ENCODE data around the gene C1orf52. TPM values are rescaled to one million over a fixed set of nuclear protein-coding genes. Genes with fewer than 3 reads are reported as not detected.
A peak's percentile ranks its signal among the peaks of the same experiment; 100 is the strongest.

The C1orf52 gene
- total and polyA plus RNA-seq, 9 of the 15 experiments (the other 6 are each of a cell fraction or from before 2014, with no cell fraction given): 17.0 to 38.5 (median 33.0) TPM

GRCh38 chr1:85244271-85245061 lies 15.0 kb downstream of the C1orf52 start (continued):
- TF ChIP-seq PRDM10 (IDR thresholded peaks at IDR 0.05; ENCODE audit: partially characterized antibody) (no peak), CREBBP (IDR thresholded peaks at IDR 0.05; ENCODE audit: low read depth, low read length) (no peak), ZNF3 (CRISPR knock-in tag; IDR thresholded peaks at IDR 0.05) (no peak)

- no peak overlapping the region for H3K9ac ChIP-seq (ENCODE audit: insufficient read depth in 1 of 2, low read depth in 2 of 2, low read length in 2 of 2)
- peak overlapping the region; percentile 93 for H2AFZ ChIP-seq (ENCODE audit: low read depth, low read length)
- H3K27ac ChIP-seq (ENCODE audit: extremely low read depth, low read depth, low read length): peak overlapping the region; percentile 14; the same call in 1 of the 3 replicates
- FAIRE-seq: no peak
- ATAC-seq: no peak
- H3K36me3 ChIP-seq (ENCODE audit: control insufficient read depth, insufficient read depth, low read length): no peaks in the 10 kb centered on the region
- no TSS peak for BruUV-seq (replicated peaks)
- H3K9me1 ChIP-seq (ENCODE audit: control insufficient read depth, insufficient read depth, low read length): no peaks in the 10 kb centered on the region
- H3K4me3 ChIP-seq: no peak overlapping the region
- in situ Hi-C loops (cut with MboI) (loop anchor here (5.0 kb wide), 1 partner anchor 121 kb away; no protein-coding TSS in a partner anchor), intact Hi-C loops (cut with micrococcal nuclease) (loop anchor here (5.0 kb wide), 1 partner anchor 41 kb away; the partner anchor contains the start of gene SYDE2)
- CTCF ChIA-PET (ENCODE audit: low intra/inter-chr PET ratio): no interaction called here
- no peaks in the 10 kb centered on the region for H4K20me1 ChIP-seq (replicated peaks; ENCODE audit: control insufficient read depth, insufficient read depth, low read length)
- no peaks in the 10 kb centered on the region for H3K9me3 ChIP-seq (replicated peaks; ENCODE audit: control insufficient read depth, insufficient read depth, low read depth, low read length)
- peaks cover 0 to 24% of the 10 kb centered on the region in 2 experiments; a peak in 4 of 5 replicates for H3K4me1 ChIP-seq (replicated peaks in 1 of 2; ENCODE audit: control insufficient read depth in 2 of 2, insufficient read depth in 2 of 2, low read length in 2 of 2)
- DNase-seq (ENCODE audit: extremely low read depth in 1 of 4, low spot score in 3 of 4): no peak
- POLR2A ChIA-PET: interaction anchor here (1.0 to 2.5 kb wide), 2 partner anchors 10 to 33 kb away, joined by 3 to 13 read pairs; partner anchors contain the start of gene BCL10
- no peaks in the 10 kb centered on the region for H3K79me2 ChIP-seq (ENCODE audit: control insufficient read depth, insufficient read depth, low read length)
- no peak overlapping the region for H3K4me2 ChIP-seq (ENCODE audit: insufficient read depth, low read length)
- no peaks in the 10 kb centered on the region for H3K27me3 ChIP-seq (ENCODE audit: control insufficient read depth in 2 of 2, insufficient read depth in 2 of 2, low read length in 2 of 2)
- TF ChIP-seq RREB1 (CRISPR knock-in tag; IDR thresholded peaks at IDR 0.05): no peak
- no peak for TF ChIP-seq ETV1 (tag; conservative IDR thresholded peaks at IDR 0.05; ENCODE audit: low read depth)
- no peak for TF ChIP-seq ZNF77 (CRISPR knock-in tag; IDR thresholded peaks at IDR 0.05)
- TF ChIP-seq BHLHE40 (IDR thresholded peaks at IDR 0.05; ENCODE audit: low read length): no peak
- TF ChIP-seq EP300 (IDR thresholded peaks at IDR 0.05; ENCODE audit: low read length): no peak
These were observed 16.1 kb downstream of the C1orf52 start for GRCh38 chr1:85243372-85243771.
